ENCODE data around the gene MIEF1.

The MIEF1 gene

DNA sequence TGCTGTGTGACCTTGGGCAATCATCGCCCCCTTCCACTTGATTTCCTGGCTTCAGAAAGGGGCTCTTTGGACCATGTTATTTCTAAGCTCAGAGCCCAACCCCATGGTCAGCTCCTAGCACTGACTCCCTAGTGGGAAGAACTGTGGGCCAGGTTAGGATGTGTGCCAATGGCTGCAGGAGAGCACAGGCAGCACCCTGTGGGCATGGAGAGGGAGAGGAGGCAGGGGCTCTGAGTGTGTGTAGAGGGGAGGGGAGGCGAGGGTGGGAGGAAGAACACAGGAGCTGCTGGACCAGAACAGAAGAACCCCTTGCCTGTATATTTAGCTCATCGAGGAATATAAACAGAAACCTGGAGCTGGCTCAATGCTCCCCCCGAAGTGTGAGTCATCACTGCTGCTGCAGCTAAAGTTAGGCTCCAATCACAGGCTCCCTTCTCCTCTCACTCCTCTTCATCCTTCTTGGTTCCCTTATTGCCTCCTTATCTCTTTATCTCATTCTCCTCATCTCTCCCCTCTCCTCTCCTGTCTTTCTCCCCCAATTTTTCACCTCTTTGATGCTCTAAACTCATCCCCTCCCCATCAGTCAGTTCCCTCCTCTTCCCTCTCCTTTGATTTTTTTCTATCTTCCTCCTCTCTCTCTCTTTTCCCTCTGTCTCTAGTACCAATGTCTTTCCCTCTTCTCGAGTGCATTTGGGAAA is 44.9 kb downstream of the MIEF1 start:
- Mint-ChIP-seq H3K27ac (no peak overlapping the region), H3K9me3 (no peaks in the 10 kb centered on the region), H3K4me1 (peaks cover 6% of the 10 kb centered on the region), H3K36me3 (no peaks in the 10 kb centered on the region), H3K27me3 (peaks cover 33% of the 10 kb centered on the region), H3K4me3 (no peak overlapping the region)
- no peak for DNase-seq (ENCODE audit: low spot score in 2 of 2)
- ATAC-seq (ENCODE audit: low read depth), result no peak

DNA sequence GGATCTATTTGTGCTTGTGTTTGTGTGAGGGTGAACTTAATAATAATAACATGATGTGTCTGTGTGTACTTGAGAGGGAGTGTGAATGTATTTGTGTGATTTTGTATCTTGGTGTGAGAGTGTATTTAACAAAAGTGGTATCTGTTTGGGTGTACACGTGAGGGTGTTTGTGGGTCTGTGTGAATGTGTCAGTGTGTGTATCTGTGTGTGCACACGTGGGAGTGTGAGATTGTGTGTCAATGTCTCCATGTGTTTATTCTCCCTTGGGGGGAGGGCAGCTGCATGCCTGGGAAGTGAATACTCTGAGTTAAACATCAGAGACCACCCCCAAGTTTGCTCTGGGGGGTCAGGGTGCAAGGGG is 45.5 kb downstream of the MIEF1 start:
- no peak overlapping the region for H3K27ac Mint-ChIP-seq
- ATAC-seq (ENCODE audit: low read depth), result no peak
- no peak overlapping the region for H3K4me3 Mint-ChIP-seq
- no peaks in the 10 kb centered on the region for H3K36me3 Mint-ChIP-seq
- H3K27me3 Mint-ChIP-seq, result peaks cover 31% of the 10 kb centered on the region
- DNase-seq (ENCODE audit: low spot score in 2 of 2), result no peak
- no peaks in the 10 kb centered on the region for H3K9me3 Mint-ChIP-seq
- peaks cover 6% of the 10 kb centered on the region for H3K4me1 Mint-ChIP-seq

DNA sequence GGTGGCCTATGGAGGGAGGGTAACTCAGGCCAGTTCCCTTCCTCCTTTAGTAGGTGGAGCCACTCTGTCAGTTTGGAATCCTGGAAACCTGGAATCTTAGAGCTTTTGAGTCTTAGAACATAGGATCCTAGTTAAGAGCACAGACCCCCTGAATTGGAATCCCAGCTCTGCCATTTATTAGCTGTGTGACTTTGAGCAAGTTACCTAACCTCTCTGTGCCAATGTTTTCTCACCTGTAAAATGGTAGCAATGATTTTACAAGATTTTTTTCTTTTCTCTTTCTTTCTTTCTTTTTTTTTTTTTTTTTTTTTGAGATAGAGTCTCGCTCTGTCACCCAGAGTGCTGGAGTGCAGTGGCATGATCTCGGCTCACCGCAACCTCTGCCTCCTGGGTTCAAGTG is 51.3 kb downstream of the MIEF1 start:
- H3K9me3 Mint-ChIP-seq, result no peaks in the 10 kb centered on the region
- peaks cover 5% of the 10 kb centered on the region for H3K4me1 Mint-ChIP-seq
- H3K27ac Mint-ChIP-seq, result no peak overlapping the region
- DNase-seq (ENCODE audit: low spot score in 2 of 2) (no peak), ATAC-seq (ENCODE audit: low read depth) (no peak)
- H3K27me3 Mint-ChIP-seq, result peaks cover 27% of the 10 kb centered on the region
- no peak overlapping the region for H3K4me3 Mint-ChIP-seq
- no peaks in the 10 kb centered on the region for H3K36me3 Mint-ChIP-seq

DNA sequence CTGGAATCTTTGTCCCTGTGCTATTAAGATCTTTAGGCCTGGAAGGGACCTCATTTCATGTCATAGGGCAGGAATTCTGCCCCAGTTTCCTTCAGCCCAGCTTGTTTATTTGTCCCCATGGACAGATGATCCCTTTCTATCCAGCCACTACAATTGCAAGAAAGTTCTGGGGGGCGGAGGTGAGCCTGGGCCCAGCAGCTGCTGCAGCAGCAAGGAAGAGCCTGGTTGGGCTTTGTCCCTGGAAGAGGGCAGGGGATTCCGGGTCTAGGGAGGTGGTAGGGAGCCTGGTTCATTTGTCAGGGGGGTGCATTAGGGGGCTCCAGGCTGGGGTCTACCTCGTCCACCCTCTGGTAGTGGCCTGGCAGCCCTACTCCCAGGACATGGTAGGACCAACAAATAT is 52.1 kb downstream of the MIEF1 start:
- Mint-ChIP-seq H3K4me1 (peaks cover 5% of the 10 kb centered on the region), H3K4me3 (no peak overlapping the region), H3K27me3 (peaks cover 30% of the 10 kb centered on the region)

DNA sequence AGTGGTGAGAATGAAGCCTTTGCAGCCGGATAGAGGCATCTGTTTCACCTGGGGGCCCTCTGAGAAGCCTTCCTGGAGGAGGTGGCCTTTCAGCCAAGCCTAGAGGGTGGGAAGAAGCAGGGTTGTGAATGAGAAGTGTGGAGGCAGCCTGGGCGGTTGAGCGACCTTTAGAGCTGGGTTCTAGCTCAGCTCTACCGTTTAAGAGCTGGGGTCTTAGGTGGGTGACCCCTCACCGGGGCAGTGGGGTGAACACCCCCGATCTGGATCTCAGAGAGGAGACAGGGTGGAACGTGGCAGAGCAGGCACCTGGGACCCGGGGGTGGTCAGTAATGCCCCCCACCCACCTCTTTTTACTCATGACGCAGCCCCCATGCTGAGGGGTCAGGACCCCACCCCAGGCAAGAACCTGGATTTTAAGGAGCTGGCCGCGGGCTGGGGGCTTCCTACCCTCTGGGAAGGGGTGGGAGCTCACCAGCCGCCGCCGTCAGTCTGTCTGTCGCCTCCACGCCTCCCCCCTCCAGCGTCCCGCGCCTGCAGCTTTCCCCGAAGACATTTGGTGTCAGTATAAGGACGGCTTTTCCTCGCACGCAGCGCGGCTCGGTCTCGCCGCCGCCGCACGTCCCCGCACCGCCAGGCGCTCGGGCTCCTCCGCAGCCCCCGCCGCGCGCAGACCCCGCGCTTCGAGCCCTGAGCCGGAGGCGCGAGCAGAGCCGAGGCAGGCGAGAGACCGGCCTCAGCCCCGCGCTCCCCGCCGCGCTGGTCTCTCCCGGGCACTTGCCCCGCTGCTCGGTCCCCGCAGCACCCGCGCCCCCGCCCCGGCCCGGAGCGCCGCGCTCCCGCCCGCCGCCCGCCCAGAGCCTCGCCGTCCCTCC is 55.1 kb downstream of the MIEF1 start:
- no peak overlapping the region for H3K27ac Mint-ChIP-seq

More for the DNA sequence above, 52.1 kb downstream of the MIEF1 start:
- DNase-seq (ENCODE audit: low spot score in 2 of 2) (no peak), ATAC-seq (ENCODE audit: low read depth) (no peak)
- H3K9me3 Mint-ChIP-seq, result no peaks in the 10 kb centered on the region
- no peak overlapping the region for H3K27ac Mint-ChIP-seq
- no peaks in the 10 kb centered on the region for H3K36me3 Mint-ChIP-seq

DNA sequence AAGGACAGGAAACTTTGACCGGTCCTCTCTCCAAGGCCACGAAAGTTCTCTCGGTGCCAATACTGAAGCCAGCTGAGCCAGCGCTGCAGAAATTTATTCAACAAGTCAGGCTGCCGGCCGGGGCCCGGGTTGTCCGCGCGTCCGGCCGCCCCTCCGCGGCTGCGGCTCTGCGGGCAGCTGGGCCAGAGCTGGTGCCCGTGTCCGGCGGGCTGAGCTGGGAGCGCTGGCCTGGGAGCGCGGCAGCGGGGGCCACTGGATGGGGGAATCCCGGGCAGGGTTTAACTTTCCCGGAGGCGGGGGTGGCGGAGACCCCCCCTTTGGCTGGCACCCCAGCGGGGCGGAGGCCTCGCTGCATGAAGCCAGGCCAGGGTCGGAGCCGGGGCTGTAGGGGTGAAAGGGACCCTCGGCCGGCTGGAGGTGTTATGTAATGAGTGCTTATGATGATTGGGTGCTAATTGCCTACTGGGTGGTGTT is 56.2 kb downstream of the MIEF1 start:
- Mint-ChIP-seq H3K36me3 (no peaks in the 10 kb centered on the region), H3K9me3 (no peaks in the 10 kb centered on the region), H3K27me3 (peaks cover 23% of the 10 kb centered on the region), H3K4me1 (peaks cover 5% of the 10 kb centered on the region), H3K4me3 (peak overlapping the region; percentile 44), H3K27ac (no peak overlapping the region)
- no peak for ATAC-seq (ENCODE audit: low read depth)
- no peak for DNase-seq (ENCODE audit: low spot score in 2 of 2)

More for the DNA sequence above, 55.1 kb downstream of the MIEF1 start:
- DNase-seq (ENCODE audit: low spot score in 2 of 2) (no peak), ATAC-seq (ENCODE audit: low read depth) (peak; percentile 65)
- Mint-ChIP-seq H3K36me3 (no peaks in the 10 kb centered on the region), H3K9me3 (no peaks in the 10 kb centered on the region), H3K4me1 (peaks cover 5% of the 10 kb centered on the region), H3K27me3 (peaks cover 29% of the 10 kb centered on the region), H3K4me3 (peak overlapping the region; percentile 54)

DNA sequence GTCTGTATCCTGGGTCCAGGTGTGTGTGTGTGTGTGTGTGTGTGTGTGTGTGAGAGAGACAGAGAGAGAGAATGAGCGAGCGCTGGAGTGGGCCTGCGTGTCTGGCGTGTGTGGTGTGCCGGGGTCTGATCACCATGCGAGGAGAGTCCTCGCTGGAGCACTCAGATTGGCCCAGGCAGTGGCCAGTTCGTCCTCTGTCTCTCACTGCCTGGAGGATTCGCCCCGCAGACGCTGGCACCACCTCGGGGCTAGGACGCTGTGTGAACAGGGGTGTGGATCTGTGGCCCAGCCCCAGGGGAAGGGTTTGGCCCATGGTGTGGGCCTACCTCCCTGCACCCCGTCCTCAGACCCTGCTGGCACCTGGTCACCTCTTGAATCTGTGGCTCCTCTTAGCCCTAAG is 56.9 kb downstream of the MIEF1 start:
- no peak for DNase-seq (ENCODE audit: low spot score in 2 of 2)
- Mint-ChIP-seq H3K27me3 (peaks cover 23% of the 10 kb centered on the region), H3K9me3 (no peaks in the 10 kb centered on the region), H3K36me3 (no peaks in the 10 kb centered on the region), H3K4me1 (peaks cover 5% of the 10 kb centered on the region), H3K4me3 (no peak overlapping the region), H3K27ac (no peak overlapping the region)
- ATAC-seq (ENCODE audit: low read depth), result no peak

DNA sequence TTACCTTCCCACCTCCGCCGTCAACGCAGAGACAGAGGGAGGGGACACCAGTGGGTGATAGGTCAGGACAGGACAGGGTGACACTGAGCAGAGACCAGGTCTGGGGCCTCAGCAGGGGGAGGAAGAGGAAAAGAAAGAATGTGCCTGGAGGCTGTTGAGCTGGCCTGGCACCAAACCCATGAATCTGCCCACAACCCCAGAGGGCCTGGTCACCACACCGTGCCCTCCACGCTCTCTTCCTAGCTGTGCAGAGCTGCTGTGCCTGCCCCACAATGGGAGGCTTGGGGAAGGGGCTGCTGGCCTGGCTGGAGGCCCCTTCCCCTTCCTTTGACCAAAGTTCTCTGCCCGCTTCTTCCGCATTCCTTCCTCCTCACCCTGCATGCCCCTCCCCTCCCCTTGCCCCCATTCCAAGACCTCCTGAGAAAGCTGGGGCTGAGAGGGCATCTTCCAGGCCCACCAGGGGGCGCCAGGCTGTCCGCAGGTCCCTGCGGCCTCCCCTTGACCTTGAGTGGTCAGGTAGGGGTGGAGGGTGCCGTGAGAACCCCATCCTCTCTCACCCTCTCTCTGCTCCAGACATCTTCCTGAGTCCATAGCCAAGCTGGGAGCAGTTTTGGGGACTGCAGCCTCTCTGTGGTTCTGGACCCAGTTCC is 57.5 kb downstream of the MIEF1 start:
- Mint-ChIP-seq H3K4me3 (no peak overlapping the region), H3K9me3 (no peaks in the 10 kb centered on the region), H3K27me3 (peaks cover 23% of the 10 kb centered on the region), H3K27ac (no peak overlapping the region), H3K36me3 (no peaks in the 10 kb centered on the region), H3K4me1 (peaks cover 5% of the 10 kb centered on the region)
- DNase-seq (ENCODE audit: low spot score in 2 of 2) (no peak), ATAC-seq (ENCODE audit: low read depth) (no peak)

DNA sequence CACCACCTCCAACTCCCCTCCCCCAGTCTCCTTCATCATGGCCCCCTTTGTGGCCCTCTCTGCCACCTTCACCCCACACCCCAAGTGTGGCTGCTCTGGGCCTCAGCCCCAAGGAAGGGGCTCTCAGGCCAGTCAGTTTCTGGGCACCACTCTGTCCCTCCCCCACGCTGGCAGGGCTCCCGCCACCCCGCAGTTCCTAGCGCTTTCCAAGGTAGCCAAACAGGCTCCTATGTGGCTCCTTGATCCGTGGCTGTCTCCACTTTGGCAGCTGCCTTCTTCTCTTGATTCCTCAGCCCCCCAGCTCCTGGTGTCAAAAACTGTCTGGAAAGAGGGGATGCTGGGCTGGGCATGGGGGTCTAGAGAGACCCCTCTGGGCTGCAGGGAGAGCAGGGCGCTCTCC is 58.0 kb downstream of the MIEF1 start:
- ATAC-seq (ENCODE audit: low read depth), result no peak
- peaks cover 5% of the 10 kb centered on the region for H3K4me1 Mint-ChIP-seq
- no peak overlapping the region for H3K27ac Mint-ChIP-seq
- H3K27me3 Mint-ChIP-seq, result peaks cover 23% of the 10 kb centered on the region
- no peak overlapping the region for H3K4me3 Mint-ChIP-seq
- DNase-seq (ENCODE audit: low spot score in 2 of 2), result no peak
- H3K36me3 Mint-ChIP-seq, result no peaks in the 10 kb centered on the region
- H3K9me3 Mint-ChIP-seq, result no peaks in the 10 kb centered on the region

DNA sequence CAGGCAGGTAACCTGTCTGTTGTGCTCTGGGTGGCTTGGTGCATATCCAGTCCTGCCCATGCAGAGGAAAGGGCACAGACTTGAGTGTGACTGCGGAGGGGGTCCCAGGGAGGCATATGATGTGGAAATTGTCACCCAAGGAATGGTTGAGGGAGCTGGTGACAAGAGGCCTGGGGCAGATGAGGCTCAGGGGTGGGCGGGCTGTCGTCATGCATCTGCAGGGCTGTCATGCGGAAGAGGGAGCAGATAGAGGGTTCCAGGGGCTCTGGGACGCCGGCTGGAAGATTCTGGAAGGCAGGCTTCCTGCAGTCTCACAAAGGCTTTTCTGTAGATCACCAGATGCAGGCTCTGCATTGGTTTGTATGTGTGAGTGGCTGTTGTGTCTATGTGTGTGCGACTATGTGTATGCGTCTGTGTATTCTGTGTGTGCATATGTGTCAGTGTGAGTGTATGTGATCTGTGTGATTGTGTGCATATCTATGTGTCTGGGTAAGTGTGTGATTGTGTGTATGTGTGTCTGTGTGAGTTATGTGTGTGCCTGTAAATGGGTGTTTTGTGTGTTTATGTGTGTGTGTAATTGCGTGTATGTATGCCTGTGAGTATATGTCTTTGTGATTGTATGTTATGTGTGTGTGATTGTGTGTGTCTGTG is 60.9 kb downstream of the MIEF1 start:
- Mint-ChIP-seq H3K4me3 (no peak overlapping the region), H3K27me3 (peaks cover 19% of the 10 kb centered on the region), H3K27ac (no peak overlapping the region), H3K4me1 (peaks cover 15% of the 10 kb centered on the region), H3K36me3 (peaks cover 6% of the 10 kb centered on the region), H3K9me3 (peaks cover 8% of the 10 kb centered on the region)
- DNase-seq (ENCODE audit: low spot score in 2 of 2) (no peak), ATAC-seq (ENCODE audit: low read depth) (no peak)

DNA sequence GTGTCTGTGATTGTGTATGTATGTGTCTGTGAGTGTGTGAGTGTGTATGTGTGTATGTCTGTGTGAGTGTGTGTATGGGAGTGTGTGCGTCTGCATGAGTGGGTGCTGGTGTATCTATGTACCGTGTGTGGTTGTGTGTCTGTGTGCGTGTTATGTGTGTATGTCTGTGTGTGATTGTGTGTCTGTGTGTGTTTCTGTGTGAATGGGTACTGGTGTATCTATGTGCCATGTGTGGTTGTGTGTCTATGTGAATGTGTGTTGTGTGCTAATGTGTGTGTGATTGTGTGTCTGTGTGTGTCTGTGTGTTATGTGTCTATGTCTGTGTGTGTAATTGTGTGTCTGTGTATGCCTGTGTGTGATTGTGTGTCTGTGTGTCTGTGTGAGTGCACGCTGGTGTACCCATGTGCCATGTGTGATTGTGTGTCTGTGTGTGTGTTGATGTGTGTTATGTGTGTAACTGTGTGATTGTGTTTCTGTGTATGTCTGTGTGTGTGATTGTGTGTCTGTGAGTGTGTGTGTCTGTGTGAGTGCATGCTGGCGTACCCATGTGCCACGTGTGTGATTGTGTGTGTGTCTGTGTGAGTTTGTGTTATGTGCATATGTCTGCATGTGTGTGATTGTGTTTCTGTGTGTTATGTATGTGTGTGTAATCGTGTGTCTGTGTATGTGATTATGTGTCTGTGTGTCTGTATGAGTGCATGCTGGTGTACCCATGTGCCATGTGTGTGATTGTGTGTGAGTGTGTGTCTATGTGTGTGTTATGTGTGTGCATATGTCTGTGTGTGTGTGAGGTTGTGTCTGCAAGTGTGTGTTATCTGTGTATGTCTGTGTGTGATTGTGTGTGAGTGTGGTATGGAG is 61.7 kb downstream of the MIEF1 start:
- peaks cover 8% of the 10 kb centered on the region for H3K9me3 Mint-ChIP-seq
- H3K27ac Mint-ChIP-seq, result no peak overlapping the region
- ATAC-seq (ENCODE audit: low read depth) (no peak), DNase-seq (ENCODE audit: low spot score in 2 of 2) (no peak)
- peaks cover 14% of the 10 kb centered on the region for H3K27me3 Mint-ChIP-seq
- no peak overlapping the region for H3K4me3 Mint-ChIP-seq
- peaks cover 6% of the 10 kb centered on the region for H3K36me3 Mint-ChIP-seq
- H3K4me1 Mint-ChIP-seq, result peaks cover 17% of the 10 kb centered on the region

DNA sequence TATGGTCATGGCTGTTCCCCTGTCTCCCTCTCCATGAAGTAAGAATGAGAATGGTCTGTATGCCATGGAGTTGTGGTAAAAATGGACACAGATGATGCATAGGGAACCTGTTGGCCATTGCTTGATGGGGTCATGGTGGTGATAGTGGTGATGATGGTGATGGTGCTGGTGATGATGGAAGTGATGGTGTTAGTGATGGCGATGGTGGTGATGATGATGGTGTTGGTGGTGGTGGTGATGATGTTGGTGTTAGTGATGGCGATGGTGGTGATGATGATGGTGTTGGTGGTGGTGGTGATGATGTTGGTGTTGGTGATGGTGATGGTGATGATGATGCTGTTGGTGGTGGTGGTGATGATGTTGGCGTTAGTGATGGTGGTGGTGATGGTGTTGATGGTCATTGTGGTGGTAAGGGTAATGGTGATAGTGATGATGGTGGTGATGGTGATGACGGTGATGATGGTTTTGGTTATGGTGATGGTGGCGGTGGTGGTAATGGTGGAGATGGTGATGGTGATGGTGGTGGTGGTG is 63.4 kb downstream of the MIEF1 start:
- peaks cover 17% of the 10 kb centered on the region for H3K4me1 Mint-ChIP-seq
- ATAC-seq (ENCODE audit: low read depth) (no peak), DNase-seq (ENCODE audit: low spot score in 2 of 2) (no peak)
- no peak overlapping the region for H3K4me3 Mint-ChIP-seq
- H3K27me3 Mint-ChIP-seq, result peaks cover 11% of the 10 kb centered on the region
- H3K9me3 Mint-ChIP-seq, result peaks cover 8% of the 10 kb centered on the region
- H3K36me3 Mint-ChIP-seq, result peaks cover 6% of the 10 kb centered on the region
- no peak overlapping the region for H3K27ac Mint-ChIP-seq
